Activated CD4-positive, CD25-positive, alpha-beta regulatory T cell treated with anti-CD3 and anti-CD28 coated beads, Interleukin-2, amount 50 U/mL, for 72 hours (primary cell): Measurements from ENCODE around the gene PCCB.
A peak's percentile ranks its signal among the peaks of the same experiment; 100 is the strongest.
"Not testable (repeated sequence)": the region's sequence is repeated elsewhere in the genome, so short reads cannot be mapped to it uniquely, and the experiment has no call there.

Experiments used
- DNase-seq: peaks from one replicate; pipeline ENCODE4 v3.0.0; 2021

Gene PCCB

DNA sequence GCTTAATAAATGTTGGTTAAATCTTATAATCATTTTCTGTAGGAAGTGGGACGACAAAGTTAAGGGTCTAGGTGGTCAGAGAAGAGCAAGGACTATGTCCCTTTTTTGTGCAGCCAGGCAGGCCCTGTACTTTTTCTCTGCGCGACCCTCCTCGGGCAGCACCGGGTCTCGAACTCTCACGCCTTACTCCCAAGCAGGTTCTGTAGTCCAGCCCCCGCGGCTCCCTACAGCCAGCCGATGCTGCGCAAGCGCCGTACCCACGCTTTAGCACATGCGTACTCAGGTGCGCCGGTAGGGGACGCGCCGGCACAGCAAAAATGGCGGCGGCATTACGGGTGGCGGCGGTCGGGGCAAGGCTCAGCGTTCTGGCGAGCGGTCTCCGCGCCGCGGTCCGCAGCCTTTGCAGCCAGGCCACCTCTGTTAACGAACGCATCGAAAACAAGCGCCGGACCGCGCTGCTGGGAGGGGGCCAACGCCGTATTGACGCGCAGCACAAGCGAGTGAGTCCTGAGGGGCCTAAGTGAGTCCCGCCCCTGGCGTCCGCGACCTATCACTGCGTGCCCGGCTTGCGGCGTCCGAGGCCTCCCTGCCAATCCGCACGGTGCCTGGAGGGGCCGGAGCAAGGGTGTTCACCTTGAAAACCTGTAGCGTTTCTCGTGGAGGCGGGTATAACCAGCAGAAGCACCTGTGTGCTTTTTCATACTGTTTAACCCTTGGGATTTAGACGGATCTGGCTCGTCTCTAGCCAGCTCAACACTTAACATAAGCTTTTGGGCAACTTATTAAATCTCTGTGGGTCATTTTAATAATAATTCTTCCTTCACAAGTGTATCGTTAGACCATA, at the start of gene PCCB:
TSS of gene PCCB (plus strand) at position 282 of the 844 bp plus-strand sequence. CDS start at position 318, 36 bp downstream.
- DNase-seq: peak; percentile 91

DNA sequence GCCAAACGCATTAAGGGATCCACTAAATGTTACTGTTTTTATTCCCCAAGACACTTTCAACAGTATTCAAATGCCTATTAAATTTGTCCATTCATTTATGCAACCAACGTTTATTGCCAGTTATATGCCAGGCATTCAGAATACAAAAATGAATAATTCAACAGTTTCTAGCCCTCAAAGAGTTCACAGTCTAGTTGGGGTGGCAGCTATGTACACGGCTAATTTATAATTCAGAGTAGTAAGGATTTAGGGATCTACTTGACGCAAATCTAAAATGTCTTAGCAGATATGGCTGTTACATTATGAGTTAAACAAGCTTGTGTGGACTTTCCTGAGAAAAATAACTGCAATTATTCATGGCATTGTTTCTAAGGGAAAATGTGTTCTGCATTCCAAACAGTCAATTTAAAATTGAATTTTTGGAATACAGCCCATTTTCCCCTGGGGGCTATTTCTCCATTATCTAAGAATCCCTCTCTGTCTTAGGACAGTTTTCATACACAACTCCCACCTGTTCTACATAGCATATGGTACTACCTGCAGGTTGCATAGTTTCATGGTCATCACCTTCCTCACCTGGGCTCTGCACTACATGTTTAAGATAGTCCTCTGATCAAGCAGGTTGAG, 42.5 kb upstream of the PCCB start:
- DNase-seq: no peak

DNA sequence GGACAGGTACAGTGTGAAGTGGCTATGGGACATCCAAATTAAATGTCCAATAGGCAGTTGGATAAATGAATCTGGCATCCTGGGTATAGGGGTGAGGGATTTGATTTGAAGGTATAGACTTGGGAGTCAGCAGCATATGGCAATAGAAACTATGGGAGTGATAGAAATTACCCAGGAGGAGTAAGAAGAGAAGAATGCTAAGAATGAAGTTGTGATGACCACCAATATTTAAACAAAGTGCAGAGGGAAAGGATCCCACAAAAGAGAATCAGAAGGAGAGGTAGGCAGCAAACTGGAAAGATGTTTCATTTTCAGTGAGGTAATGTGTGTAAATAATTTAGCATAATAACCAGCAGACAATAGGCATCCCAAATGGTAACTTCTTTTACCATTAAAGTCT, 40.2 kb upstream of the PCCB start:
- no peak for DNase-seq

DNA sequence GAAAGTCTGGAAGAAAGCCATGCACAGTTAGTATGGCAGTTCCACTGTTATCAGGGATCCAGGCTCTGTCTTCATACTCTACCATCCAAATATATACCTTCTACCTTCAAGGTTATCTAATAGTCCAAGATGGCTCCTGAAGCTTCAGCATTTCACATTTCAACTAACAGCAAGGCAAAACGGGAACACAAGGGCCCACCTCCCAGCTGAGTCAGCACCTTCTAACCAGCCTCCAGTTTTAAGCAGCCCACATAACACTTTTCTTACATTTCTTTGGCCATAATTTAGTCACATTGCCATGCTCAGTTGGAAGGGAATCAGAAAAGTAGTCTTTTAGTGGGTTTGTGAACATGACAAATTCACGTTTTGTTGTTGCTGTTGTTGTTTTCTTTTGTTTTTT, 38.6 kb upstream of the PCCB start:
- no peak for DNase-seq

DNA sequence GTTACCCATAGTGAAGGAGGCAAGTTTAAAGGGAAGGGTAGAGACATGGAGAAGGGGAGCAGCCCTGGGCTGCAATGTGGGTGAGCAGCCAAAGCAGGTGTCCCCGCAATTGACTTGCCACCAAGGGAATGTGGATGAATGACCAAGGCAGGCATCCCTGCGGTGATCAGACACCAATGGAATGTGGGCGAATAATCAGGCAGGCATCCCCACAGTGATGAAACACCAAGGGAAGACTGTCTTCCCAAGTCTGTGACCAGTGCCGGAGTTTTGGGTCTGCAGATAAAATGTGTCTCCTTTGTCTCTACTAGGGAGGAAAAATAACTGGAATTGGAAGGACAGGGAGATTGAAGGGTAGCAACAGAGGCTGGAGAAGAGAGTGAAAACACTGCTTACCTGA, 27.4 kb upstream of the PCCB start:
- not testable (repeated sequence) for DNase-seq

DNA sequence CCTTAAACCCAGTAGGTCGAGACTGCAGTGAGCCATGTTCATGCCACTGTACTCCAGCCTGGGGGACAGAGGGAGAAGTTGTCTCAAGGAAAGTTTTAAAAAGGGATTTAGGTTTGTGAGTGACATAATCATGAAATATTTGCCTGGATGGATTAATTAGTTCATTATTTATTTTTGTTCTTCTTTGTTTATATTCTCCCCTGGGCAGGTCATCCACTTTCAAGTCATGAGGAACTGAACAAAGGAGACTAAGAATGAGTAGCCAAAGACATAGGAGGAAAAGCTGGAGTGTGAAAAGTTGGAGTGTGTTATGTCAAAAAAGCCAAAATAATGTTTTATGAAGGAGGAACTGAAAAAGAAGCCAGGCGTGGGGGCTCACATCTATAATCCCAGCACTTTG, 17.7 kb upstream of the PCCB start:
- no peak for DNase-seq

DNA sequence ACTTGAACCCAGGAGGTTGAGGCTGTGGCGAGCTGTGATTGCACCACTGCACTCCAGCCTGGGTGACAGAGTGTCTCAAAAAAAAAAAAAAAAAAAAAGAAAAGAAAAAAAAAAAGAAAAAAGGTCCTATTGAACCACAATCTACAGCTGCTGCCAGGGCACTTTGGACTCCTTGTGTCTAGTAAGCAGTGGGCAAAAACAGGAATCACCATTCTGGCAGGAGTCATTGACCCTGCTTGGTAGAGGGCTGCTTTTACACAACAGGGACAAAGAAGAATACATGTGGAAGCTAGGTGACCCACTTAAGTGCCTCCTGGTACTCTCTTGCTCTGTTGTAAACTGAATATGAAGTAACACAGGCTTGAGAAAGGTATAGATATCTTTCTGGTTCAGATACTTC, 14.6 kb upstream of the PCCB start:
- DNase-seq: no peak

DNA sequence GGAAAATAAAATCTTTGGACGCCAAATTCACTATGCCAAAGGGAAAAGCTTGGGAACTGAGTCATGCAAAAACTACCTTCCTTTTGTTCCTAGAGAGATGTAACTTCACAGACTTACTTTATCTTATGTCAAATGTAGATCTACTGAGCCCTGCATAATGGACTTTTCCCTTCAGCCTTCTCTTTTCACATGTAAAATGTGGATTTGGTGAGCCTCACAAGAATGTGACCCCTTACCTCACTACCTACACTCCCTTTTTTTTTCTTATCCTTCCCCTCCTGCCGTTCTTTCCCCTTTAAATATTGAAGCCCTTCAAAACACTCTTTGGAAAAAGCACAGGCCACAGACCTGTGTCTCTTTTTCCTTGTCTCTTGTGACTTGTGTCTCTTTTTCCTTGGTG, 14.0 kb upstream of the PCCB start:
- no peak for DNase-seq

DNA sequence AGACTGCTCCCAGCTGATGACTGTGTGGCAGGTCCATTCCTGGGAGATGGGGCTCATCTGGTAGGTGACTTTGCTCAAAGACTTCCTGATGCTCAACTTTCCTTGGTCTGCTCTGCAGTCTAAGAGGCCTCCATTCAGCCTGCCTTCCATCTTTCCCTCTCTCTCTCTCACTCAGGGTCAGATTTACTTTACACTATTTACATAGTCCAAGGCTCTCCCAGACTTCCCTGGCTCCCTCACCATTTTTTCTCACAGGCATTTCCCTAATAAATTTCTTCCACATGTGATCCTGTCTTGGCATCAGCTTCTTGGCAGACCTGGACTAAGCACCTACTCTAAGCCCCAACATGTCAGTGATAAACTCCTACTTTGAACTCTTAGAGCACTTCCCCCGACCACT, 13.0 kb upstream of the PCCB start:
- no peak for DNase-seq

DNA sequence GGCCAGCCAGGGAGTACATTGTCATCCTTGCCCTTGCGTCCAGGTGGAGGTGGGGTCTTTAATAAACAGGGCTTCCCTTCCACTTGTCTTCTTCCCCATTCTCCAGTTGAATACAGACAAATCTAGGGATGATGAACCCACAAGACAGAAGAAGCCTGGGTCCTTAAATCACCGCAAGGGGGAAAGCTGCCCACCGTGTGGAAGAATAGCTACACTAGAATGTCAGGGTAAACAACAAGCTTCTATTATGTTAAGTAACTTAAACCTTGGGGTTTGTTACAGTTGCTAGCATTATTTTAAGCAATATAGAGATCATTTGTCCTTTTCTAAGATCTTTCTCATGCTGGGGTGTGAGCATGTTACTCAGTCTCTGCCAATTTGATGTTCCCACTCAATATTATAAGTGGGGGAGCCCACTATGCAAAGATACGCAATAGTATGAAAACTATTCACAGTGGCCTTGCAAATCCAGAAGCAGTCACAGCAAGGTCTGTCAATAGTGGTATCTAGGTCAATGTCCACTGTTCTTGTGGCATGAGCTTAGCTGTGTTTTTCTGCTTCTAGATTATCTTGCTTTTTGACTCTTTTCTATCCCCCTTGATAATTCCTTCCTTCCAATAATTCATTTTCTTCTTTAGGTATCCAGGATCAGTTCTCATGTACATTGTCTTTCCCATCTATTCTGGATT, 12.0 kb upstream of the PCCB start:
- no peak for DNase-seq

DNA sequence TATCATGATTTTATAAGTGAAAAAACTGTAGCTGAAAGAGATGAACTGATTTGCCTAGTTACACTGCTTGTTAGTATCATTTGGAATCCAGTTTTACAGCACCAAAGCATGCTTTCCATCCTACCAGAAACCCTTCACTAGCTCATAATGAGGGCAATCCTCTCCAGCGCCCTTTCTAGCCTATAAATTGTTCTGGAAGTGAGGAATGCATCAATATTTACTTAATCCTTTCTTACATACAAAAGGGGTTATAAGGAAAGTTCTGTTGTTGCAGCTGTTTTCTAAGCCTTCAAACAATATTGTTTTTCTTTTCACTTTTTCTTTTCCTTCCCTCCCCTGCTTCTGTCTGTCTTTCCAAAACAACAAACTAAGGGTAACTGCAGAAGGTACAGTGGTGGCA, 11.0 kb upstream of the PCCB start:
- DNase-seq: no peak

DNA sequence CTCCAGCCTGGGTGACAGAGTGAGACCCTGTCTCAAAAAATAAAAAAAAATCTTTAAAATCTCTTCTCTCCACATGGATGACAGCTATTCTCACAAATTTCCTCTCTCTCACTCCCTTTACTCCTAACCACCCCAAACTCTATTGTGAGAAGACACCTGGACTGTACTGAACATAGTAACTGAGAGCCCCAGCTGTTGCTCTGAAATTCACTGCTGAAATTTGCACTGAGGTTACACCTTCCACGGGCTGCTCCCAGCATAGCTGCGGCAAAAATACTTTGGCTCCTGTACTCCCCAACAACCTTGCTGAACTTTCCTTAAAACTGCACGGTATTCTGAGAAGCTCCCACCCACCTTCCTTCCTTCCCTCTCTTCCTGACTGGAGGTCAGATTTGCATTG, 4.4 kb upstream of the PCCB start:
- no peak for DNase-seq

DNA sequence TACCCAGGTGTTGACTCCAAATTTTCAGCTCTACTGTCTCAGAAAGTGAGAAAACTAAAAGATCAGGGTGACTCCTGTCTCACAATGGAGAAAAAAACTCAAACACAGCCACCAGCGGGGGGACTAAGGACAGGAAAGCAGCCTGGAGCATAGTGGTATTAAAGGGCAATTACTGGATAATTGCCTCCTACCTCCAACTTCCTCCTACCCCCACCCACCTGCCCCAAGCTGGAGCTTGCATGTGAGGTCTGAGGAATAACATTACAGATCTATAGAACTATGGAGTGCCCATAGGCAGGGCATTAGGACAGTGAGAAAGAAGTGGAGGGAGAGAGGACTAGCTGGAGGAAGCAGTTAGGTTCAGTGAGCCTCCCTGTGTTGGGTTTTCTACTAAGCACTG, 2.7 kb upstream of the PCCB start:
- no peak for DNase-seq

DNA sequence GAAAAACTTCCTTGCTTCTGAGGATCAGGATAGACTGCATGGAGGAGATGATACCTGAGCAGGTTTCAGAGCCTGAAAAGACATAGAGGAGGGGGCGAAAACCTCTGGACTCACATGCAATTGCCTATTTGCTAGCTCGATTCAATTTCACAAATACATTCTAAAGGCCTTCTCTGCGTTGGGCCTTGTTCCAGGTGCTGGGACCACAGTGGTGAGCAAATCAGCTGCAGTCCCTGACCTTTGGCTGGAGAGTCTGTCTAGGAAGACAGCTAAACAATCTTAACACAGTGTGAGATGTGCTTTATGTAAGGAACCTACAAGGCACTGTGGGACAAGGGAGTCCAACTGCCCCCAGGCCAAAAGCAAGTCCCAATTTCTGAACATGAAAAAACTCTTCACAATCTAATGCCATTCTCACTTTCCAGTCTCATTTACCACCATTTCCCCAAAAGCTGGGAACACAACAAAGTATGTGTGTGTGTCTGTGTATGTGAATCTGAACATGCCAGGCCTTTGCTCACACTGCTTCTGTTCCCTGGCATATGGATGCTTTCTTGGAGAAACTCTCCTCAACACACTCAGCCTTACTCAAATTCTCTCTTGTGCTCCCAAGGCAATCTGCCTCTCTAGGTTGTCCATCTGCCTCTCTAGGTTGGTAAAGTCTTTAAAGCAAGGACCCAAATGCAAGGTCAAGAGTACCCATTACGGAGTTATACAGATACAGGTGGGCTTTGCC, 2.1 kb upstream of the PCCB start:
- no peak for DNase-seq

DNA sequence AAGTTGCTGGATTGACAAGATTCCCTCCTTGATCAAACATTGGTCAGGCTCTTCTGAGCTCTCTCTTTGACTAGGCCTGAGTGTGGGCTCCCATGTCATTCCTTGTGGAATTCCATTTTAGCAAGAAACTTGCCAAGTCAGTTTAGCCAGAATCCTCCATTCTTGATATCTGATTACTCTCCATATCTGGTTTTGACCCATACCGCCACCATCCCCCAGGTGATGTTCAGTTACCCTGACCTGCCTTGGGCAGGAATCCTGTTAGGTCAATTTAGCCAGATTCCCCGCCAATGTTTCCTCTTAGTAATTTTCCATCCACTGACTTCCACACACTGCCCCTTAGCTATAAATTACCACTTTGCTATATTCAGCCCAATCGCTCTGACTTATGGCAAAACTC, 1.0 kb upstream of the PCCB start:
- DNase-seq: no peak

DNA sequence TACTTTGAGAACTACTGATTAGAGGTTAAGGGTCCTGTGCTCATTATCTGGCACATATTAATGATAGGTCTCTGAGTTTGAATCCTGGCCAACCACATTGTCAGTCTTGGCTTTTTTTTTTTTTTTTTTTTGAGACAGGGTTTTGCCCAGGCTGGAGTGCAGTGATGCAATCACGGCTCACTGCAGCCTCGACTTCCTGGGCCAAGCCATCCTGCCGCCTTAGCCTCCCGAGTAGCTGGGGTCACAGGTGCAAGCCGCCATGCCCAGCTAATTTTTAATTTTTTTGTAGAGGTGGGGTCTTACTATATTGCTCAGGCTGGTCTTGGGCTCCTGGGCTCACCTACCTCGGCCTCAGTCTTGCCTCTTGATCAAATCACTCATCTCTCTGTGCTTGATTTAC, 547 bp upstream of the PCCB start:
- DNase-seq: no peak

DNA sequence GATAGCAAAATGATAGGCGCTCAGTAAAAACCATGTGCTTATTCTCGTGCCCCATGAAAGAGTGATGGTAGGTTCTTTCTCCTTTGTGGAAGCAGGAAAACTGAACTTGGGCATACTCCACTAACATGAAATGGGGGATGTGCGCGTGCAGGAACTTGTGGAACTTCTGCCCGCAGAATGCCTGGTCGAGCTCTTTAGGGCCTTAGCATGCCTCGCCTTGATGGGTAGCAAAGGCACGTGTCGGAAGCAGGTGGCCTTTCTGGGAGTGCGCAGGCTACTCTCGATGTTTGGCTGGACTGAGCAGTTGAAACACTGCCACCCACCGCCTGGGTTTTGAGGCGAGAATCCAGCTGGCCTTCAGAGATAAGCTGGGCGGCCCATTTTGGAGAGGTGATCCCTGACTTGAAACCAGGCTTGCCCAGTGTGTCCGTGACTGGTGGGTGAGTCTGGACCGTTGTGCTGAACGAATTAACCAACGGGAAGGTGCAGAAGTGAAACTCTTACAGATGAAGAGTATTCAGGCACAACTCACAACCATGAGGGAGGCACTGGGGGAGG, 842 bp downstream of the PCCB start:
- peak; percentile 34 for DNase-seq

DNA sequence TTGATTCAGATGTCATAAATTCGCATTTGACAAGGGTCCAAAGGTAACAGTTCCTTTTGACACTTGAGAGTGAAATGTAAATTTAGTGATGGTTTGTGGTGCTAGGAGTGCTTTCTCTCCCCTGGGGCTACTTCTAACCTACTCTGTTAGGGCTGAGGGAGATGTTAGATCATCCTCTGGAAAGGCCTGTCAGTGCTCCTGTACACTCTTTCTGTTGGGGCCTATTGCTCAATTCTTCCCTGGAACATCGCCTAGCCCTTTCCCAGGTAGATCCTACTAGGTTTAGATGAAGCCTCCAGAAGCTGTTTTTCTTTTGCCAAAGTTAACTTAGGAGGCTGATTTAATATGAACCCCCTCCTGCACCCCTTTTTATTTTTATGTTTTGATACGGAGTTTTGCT, 1.4 kb downstream of the PCCB start:
- DNase-seq: no peak

DNA sequence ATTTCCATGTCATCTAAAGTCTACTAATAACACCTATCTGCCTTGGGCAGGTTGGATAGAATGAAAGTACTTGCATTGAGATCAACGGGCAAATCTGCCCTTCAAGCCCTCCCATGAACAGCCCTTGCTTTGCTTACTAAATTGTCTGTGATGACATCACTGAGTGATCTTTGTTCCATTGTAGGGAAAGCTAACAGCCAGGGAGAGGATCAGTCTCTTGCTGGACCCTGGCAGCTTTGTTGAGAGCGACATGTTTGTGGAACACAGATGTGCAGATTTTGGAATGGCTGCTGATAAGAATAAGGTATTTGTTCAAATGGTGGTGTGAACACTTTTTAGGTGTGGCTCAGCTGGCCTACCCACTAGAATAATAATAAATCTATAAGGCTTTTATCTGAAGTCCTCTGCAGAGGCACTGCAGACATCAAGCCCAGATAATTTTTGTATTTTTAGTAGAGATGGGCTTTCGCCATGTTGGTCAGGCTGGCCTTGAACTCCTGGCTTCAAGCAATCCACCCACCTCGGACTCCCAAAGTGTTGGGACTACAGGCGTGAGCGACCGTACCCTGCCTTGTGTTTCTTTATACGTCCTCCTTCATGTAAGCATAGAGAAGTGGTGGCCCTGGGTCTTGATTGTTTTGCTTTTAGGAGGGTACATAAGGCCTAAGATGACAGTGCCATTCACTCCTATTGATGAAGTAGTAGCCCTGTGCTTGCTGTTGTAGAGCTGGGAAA, 5.7 kb downstream of the PCCB start:
- no peak for DNase-seq

DNA sequence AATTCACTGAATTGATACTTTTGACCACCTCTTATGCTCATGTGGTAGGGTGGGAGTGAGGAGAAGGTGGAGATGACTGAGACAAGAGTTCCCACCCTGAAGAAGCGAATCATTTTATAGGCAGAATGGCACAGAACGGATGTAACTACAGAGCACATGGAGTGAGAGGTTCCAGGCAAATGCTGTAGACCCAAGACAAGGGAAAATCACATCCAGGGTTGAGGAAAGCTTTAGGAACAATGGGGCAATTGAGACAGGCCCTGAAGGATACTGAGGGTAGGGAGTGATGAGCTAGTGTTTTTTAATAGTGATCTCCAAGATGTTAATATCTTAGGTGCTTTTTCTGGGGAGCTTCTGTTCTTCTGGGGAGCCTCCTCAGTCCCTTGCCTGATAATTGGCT, 8.1 kb downstream of the PCCB start:
- no peak for DNase-seq

DNA sequence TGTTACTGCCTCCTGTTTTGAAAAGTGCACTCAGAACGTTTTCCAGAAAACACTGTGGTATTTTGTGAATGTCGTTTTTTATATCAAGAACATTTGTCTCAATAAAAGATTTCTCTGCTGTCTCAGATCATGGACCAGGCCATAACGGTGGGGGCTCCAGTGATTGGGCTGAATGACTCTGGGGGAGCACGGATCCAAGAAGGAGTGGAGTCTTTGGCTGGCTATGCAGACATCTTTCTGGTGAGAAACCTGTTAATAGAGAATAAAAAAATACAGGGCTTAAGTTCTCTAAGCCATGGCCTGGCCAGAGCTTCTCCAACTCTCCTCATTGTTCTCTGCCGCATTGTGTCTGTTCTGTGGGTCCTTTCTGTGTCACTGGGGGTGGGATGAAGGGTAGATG, 11.7 kb downstream of the PCCB start:
- no peak for DNase-seq

DNA sequence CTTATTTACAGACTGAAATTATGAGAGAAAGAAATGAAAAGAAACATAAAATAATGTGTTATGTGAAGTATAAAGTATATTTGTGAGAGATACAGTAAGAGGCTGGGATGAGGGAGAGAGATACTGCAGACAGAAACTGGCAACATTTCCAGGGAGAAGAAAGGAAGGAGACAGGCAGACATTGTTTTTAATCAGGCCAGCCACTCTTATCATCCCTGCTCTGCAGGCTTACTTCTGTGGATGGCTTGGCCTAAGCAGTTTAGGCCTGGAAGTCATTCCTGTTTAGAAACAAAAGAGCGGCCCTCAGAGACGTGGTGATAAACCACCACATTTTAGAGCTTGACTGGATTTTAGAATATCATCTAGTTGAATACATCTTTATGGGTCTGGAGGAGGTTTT, 12.4 kb downstream of the PCCB start:
- DNase-seq: no peak
